NB4 (cell line): ENCODE results near the gene SPTBN5.

Experiments used
- MYC ChIP-seq: IDR thresholded peaks from 2 replicates; pipeline ENCODE4 v1.6.1; 2011; ENCODE audit warnings: low read depth, low read length
- POLR2A ChIP-seq: IDR thresholded peaks from 2 replicates; pipeline ENCODE4 v1.6.1; 2011; ENCODE audit warnings: mild to moderate bottlenecking; ENCODE audit not compliant: insufficient read length; ENCODE audit errors: extremely low read depth
- TF ChIP-seq, protein P1 (sequence below): IDR thresholded peaks from one replicate; pipeline ENCODE4 v1.5.1; 2012; ENCODE audit warnings: low read depth, low read length

DNA sequence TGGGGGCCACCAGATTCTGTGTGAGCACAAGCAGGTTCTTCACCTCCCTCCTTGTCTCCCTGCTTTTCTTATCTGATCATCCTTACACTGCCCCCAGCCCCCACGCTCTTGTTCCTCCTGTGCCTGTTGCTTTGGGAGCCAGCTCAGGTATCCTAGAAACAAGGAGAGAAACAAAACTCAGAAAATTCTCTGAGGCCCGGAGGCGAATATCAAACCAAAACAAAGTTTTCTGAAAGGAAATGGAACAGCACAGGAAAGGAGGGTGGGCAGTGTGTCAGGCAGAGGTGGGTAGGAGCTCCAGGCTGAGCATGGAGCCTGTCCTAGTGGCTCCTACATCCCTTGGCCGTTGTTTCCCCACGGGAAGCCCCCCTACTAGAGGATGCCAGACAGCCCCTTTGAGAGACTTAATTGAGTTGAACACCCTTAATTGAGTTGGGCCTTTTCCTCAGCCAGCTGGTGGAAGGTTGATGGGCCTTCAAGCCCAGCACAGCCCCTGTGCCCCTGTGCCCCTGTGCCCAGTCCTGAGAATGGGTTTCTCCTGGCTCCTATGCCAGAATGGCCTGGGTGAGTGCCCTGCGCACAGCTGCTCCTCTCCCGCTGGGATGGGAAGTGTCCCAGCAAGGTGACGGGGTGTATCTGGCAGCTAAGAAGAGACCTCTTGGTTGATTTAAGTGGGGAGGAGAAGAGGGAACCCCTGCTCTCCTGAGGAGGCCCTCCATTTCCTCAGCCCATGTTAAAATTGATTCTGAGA, 88.8 kb downstream of the SPTBN5 start:
- TF ChIP-seq, protein P1, sequence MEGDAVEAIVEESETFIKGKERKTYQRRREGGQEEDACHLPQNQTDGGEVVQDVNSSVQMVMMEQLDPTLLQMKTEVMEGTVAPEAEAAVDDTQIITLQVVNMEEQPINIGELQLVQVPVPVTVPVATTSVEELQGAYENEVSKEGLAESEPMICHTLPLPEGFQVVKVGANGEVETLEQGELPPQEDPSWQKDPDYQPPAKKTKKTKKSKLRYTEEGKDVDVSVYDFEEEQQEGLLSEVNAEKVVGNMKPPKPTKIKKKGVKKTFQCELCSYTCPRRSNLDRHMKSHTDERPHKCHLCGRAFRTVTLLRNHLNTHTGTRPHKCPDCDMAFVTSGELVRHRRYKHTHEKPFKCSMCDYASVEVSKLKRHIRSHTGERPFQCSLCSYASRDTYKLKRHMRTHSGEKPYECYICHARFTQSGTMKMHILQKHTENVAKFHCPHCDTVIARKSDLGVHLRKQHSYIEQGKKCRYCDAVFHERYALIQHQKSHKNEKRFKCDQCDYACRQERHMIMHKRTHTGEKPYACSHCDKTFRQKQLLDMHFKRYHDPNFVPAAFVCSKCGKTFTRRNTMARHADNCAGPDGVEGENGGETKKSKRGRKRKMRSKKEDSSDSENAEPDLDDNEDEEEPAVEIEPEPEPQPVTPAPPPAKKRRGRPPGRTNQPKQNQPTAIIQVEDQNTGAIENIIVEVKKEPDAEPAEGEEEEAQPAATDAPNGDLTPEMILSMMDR, result no peak
- TF ChIP-seq POLR2A, result no peak
- TF ChIP-seq MYC, result no peak
